M059J (cell line): ENCODE results near the gene ZC3H12C. TPM values are rescaled to one million over a fixed set of nuclear protein-coding genes. Genes with fewer than 3 reads are reported as not detected.
A peak's percentile ranks its signal among the peaks of the same experiment; 100 is the strongest.

Source experiments
- DNase-seq: peaks from one replicate; pipeline ENCODE4 v3.0.0-alpha.2; 2012; ENCODE audit warnings: low read depth
- total RNA-seq: library from RNA; depleted of rRNA; stranded (reverse); fragments of >200 nt; shearing (Covaris generic); gene quantifications from 2 replicates; pipeline ENCODE4 v1.2.3, GENCODE V29; 2014

The ZC3H12C gene
- total RNA-seq, 1 experiment from 2014 or later, result 14.8 TPM

DNA sequence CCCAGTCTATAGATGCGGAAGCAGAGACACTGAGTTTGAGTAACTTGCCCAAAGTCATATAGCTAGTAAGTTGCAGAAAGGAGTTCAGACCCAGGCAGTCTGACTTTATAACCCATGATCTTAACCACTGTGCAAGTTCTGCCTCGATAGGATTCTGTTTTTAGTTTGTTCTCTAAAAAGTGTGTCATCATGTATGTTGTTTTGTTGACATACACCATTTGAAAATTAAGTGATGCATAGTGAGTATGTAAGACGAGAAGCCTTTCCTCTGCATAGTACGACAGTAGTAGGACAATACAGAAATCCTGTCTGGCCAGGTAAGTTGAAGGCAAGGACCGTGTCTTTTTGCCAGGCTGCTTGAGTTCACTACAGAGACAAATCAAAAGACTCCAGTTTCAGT, 3.3 kb downstream of the ZC3H12C start:
- no peak for DNase-seq

DNA sequence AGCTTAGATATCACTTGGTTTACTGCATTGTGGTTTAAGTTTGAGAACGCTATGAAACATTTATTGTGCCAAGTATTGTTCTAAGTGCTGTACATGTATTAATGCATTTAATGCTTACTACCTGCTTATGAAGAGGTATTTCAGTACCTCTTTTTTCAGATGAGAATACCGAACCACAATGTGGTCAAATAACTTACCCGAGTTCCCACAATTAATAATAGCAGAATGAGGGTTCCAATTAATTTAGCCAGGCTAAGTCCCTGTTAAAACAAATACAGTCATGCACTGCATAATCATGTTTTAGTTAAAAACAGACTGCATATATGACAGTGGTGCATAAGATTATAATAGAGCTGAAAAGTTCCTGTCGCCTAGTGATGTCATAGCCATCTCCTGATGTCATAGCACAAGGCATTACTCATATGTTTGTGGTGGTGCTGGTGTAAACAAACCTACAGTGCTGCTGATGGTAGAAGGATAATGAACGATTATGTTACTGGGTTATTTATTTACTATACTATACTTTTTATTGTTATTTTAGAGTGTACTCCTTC, 4.3 kb downstream of the ZC3H12C start:
- peak; percentile 50 for DNase-seq

DNA sequence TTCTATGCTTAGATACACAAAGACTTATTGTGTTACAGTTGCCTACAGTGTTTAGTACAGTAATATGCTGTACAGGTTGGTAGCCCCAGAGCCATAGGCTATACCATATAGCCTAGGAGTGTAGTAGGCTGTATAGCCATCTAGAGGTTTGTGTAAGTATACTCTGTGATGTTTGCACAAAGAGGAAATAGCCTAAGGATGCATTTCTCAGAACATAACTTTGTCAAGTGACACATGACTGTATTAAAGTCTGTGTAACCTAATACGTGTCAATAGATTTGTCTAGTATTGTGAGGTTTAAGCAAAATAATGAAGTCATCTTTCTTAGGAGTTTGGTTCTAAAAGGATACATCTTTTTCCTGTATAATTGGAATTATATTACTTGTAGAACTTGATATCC, 5.5 kb downstream of the ZC3H12C start:
- DNase-seq, result no peak

DNA sequence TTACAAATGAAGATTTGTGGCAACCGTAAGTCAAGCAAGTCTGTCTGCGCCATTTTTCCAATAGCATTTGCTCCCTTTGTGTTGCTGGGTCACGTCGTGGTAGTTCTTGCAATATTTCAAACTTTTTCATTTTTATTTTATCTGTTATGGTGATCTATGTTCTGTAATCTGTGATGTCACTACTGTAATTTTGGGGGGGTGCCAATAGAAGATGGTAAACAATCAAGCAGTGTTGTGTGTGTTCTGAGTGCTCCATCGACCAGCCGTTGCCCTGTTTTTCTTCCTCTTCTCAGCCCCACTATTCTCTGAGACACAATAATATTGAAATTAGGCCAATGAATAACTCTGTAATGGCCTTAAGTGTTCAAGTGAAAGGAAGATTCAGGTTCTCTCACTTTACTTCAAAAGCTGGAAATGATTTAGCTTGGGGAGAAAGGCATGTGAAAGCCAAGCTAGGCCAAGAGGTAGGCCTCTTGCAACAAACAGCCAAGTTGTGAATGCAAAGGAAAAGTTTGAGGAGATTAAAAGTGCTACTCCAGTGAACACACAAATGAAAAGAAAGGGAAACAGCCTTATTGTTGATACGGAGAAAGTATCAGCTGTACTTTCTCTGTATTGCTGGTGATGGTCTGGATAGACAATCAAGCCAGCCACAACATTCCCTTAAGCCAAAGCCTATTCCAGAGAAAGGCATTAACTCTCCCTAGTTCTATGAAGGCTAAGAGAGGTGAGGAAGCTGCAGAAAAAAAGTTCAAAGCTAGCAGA, 7.5 kb downstream of the ZC3H12C start:
- no peak for DNase-seq

DNA sequence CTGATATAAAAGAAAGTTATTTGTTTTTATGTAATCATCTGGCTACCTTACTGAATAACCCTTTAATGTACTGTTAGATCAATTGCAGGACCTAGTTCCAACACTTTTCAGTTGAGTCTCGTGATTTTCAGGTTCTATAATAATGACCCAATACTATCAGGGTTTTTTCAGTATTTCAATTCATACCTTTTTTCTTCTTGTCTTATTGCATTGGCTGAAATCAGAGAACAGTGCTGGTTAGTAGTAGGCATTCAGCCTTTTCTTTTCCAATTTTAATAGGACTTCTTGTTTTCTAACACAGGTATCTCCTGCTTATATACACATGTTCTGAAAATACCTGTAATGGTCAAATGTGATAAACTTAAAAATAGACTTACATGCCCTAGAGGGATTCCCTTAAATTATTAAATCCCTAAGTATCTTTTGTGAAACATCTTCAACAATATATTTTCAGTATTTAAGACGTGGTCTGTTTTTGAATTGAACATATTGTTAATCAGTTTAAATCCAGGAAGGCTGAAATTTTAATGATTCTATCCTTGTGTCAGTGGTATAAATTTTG, 13.6 kb downstream of the ZC3H12C start:
- no peak for DNase-seq

DNA sequence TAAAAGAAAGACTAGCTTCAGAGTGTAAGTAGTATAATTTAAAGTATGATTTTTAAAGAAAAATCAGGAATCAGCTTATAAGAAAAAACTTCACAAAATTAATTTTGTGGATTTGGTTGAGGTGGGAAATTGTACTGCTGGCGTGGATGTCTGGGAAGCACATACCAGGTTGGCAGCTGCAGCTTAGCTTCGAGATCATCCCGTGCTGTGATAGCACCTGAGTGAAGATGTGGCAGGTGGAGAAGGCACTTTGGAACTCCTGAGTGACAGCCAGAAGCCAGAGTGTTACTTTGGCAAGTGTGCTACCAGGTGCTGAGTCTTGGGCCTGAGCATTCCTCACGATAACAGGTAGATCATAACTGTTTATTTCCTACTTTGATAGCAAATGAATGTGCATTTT, 17.7 kb downstream of the ZC3H12C start:
- DNase-seq, result no peak

DNA sequence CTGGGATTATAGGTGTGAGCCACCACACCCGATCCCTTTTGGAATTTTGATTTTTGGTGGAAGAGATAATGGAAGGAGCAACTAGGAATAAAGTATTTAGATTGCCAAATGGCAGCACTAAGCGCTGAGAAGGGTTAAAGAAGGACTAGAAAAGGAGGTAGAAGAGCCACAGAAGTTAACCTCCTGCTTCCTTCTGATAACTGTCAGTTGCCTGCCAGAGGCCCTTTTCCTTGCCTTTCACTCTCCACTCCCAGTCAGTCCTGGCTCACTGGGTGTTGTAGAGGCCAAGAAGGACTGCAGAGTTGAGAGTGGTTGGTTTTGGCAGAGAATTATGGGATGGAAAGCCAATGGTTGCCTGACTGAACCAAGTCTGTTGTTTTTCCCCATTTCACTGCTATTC, 19.3 kb downstream of the ZC3H12C start:
- DNase-seq, result no peak

DNA sequence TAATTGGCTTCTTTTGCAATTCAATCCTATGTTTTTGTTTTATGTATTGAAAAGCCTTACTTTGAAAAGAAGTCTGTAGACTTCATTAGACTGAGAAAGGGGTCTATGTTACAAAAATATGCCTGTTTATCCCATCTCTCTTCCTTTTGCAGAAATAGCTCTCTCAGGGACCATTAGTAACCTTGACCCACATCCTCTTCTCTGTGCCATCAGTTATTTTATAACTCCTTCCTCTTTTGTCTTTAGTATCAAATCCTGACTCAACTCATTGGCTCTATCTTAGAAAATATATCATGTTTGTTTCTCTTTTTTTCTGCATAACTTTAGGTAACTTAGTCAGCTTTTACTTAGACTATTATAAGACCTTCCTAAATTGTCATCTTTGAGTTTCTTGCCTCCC, 20.3 kb downstream of the ZC3H12C start:
- no peak for DNase-seq

DNA sequence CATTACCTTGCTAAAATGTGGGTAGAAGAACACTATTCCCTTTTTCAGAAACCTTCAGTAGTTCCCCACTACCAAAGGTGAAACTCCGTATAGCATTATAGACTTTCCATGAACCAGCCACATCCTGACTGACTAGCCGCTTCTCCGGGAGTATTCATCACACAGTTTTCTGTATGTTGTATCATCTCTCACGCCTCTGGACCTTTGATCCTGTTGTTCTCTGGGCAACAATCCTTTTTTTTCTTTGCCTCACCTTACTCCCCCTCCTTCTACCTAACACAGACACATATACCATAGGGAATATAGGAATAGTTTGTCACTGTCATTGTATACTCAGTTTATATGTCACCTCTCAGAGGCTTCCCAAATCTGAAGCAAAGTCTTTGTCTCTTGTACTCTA, 20.8 kb downstream of the ZC3H12C start:
- no peak for DNase-seq

DNA sequence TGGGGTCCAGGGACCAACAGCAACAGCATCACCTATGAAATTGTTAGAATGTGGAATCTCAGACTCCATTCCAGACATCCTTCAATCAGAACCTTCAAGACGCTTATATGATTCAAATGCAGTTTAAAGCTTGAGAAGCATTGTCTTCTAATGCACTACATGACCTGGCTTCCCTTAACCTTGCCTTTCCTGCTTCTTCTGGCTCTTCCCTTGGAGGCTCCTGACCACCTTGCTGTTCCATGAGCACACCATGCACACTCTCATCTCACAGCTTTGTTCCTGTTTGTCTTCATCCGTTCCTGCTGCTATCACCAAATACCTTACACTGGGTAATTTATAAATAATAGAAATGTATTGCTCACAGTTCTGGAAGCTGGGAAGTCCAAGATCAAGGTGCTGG, 26.1 kb downstream of the ZC3H12C start:
- no peak for DNase-seq

DNA sequence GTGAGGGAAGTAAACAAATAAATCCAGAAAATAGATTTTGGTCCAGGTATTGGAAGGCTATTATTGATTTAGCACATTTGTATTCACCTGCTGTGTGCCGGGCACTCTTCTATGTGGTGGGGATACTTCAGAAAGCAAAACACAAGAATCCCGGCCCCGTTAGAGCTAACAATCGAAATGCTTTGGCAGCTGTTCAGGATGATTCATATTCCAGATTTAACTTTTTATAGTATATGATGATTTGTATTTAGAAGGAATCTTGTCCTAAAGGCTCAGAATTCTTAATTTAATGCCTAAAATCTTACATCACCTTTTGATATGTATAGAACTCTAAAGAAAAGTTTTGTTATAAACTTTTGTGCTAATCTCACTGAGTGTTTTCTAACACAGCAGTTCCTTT, 28.0 kb downstream of the ZC3H12C start:
- peak; percentile 62 for DNase-seq

DNA sequence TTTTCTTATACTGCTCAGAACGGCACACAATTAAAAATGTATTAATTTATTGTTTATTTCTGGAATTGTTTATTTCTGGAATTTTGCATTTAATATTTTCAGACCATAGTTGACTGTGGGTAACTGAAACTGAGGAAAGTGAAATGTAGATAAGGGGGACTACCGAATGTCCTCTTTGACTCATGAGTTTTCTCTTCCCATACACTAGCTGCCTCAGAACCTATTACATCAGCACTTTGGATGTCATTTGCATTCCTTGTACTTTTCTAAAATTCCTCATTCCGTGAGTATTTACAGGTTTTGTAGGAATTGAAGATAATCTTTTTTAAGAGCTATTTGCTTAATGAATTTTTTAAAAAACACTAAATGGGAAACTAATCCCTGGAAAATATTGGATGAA, 29.8 kb downstream of the ZC3H12C start:
- no peak for DNase-seq

DNA sequence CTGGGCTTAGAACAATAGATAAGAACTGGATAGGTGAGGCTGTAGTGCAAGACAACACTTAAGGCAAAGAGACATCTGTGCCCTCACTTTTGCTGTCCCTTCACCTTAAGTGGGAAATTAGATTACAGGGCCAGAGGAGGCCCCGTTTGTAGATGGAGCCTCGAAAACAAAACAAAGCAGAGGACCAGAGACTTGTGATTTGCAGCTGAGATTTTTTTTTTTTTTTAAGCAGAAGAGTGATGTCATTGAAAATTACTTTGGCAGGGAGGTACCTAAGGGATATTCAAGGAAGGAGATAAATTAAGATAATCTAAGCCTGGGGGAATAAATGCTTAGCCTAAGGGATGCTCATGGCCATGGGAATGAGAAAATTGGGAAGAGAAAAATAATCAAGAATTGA, 31.4 kb downstream of the ZC3H12C start:
- no peak for DNase-seq

DNA sequence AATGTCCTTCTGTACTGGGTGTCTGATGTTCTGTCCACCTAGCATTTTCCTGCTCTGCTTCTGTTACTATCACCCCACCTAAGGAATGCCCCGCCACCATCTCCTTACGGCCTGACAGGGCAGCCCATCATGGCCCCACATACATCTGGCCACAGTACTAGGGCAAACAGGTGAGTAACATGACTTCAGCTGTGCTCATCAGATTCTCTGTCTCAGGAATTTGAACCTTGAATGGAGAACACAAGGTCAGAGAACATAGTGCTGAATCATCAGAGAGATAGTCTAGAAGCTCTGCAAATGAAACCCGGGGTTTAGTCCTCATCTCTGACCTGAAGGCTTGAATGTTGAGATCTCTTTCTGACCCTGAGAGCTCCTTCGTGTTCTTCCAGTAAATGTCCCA, 32.4 kb downstream of the ZC3H12C start:
- DNase-seq, result peak; percentile 61

DNA sequence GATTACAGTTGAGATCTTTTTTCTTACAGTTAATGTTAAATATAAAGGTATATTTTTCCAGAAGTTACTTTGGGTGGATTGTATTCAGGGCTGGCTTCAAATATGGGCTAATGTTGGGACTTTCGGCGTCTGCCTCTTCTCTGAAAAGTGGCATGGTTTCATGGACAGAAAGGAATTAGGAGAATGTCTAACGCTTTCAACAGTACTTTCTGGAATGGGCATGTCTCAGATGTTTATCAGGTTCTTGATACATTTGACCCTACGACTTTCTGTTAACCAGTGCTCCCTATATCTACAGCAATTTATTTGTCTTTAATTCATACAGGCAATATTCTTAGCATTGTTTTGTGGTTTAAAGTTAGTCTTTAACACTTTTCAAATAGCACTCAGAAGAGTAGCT, 33.7 kb downstream of the ZC3H12C start:
- DNase-seq, result no peak

DNA sequence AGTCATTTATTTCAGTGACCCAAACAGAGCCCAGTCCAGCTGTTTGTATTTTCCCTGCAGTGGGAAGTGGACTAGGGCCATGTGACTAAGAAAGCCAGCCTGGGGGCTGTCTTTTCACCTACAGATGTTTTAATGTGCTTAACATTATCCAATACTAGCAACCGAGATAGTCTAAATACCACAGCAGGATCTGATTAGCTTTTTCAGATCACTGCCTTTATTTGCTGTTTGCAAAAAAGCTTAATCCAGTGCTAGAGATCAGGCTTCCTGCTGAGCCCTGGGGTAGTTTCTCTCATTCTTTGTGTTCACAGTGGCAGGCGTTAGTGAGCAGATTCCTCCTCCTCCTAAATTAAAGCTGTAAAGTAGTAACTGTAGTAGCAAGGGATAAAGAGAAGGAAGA, 35.0 kb downstream of the ZC3H12C start:
- no peak for DNase-seq

DNA sequence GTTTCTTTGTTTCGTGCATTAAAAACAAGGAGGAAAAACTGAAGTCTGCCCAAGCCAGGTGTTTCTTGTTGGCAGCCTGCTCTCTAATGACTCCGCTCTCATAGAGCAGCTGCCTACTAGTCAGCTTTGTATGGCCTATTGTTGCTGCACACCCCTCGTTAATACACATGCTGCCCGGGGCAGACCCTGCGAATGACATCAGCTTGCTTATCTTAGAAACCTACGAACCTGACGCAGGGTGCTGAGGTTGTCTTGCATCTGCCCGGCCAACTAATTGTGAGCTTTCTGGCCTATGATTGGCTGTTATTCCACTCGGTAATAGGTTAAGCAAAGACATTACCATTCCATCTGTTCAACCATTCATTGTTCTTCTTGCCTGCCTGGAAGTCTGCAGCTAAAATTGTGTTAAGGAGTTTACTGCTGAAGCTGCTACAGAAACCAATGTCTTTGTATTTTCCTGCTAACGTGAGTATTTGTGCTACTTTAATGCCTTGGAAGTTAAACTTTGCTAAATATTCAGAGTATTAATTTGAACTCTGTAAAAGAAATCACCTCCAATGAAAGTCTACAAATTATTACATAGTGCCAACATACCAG, 37.5 kb downstream of the ZC3H12C start:
- no peak for DNase-seq

DNA sequence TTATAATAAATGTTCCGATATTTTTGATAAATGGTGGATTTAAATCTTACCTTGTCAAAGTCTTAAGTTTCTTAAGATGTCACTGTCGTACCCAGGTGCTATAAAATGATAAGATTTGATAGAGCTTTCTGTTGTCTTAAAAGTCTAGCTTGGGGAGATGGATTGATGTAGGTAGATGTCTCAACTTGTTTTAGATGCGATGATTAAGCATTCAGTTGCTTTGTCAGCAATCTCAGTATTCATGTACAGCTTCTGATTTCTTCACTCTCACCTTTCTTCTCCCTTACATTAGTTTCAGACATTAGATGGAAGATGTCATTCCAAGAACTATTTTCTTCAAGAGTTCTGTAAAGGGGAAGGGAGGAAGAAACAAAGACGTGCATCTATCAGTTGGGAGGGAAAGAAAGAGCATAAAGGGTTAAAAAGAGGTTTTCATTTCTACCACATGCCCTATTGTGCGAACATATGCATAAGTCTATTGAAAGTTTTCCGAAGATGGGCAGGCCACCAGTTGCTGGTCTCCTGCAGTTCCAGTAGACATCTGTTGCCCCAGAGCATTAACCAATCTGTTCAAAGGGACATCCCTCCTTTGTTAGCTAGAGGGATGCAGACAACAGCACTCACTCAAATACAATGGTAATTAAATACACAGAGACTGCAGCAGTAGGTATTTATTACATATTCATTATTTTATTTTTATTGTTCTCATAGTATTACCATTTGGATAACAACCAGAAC, 38.4 kb downstream of the ZC3H12C start:
- DNase-seq, result no peak

DNA sequence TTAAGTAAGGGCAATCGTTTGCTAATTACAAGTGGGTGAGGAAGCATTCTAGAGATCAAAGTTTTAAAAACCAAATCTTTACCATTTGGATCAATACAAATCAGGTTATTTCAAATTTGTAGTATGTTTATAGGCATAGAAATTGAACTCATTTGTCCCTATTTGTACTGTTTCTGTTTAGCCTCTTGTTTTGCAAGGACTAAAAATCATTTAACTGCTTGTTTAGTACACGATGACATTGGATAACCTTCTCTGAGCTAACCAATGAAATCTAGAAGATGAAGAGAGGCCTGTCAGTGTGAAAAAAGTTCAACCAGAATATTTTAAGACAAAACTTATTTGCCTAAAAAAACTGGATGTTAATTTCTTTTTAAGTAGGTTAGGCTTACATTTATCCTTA, 40.0 kb downstream of the ZC3H12C start:
- no peak for DNase-seq

DNA sequence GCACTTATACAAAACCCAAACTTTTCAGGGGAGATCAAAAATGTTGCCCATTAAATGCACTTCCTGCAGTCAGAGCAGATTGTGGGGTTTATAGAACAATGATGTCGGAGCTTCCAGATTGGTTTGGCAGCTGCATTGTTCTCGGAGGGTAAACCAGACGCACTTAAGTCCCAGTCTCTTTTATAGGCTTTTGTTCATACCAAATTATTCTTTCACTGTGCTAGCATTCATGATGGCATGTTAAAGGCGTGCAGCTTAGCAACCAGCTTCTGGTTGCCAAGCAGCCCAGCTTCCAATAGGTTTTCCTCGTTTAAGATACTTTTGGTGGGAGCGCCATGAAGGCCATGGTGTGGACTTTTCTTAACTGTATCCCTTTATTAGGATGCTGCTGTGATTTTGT, 40.9 kb downstream of the ZC3H12C start:
- no peak for DNase-seq

DNA sequence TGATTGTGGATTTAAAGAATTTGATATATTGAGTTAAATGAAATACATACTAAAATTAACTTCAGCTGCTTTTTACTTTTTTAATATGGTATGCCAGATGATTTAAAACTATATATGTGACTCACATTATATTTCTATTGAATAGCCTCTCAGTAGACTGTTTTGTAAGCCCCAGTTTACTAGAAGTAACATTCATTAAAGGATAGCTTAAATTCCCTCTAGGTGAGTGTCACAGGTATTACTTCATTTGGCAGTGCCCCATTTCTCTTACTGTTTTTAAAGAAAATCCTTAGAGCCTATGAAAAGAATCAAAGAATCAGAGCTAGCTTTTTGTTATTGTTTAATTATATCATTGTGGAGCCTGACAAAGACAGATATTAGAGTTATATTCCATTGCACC, 48.6 kb downstream of the ZC3H12C start:
- no peak for DNase-seq

DNA sequence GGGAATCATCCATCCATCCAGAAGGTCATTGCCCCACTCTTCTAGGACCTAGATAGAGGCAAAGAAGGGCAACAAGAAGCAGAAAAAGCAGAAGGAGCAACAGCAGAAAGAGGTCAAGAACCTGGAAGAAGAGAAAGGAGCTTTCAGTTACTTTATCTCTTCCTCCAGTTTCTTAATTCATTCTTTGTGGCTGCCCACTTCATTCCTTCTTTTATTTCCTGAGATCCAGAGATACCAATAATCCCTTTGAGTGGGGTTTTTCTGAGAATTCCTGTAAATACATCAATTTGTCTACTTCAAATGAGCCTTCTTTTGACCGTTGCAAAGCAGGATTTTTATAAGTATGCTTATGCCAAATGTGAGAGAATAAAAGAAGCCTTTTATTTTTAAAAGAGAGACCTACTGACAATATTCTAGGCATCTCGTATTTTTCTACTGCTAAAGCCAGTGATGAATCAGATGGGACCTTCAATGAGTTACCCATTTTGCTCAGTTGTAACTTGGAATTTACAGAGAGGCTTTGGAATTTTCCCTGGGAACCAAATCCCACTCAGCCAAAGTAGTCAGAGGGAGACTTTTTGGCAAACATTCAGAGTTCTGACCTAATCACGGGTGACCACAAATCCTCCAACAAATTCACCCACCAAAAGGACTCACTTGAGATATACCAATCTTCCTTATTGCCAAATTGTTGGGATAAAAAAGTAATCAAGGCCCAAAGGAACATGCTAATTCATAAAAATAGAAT, 54.9 kb downstream of the ZC3H12C start:
- DNase-seq, result peak; percentile 86
